HG03565 (cell line): ENCODE results near the gene TMC7.

Experiments used
- ATAC-seq: cut with Tn5 transposase; IDR thresholded peaks from one replicate; pipeline ENCODE4 v1.9.1; 2021; ENCODE audit warnings: mild to moderate bottlenecking, moderate library complexity; ENCODE audit not compliant: unreplicated experiment

Gene TMC7

DNA sequence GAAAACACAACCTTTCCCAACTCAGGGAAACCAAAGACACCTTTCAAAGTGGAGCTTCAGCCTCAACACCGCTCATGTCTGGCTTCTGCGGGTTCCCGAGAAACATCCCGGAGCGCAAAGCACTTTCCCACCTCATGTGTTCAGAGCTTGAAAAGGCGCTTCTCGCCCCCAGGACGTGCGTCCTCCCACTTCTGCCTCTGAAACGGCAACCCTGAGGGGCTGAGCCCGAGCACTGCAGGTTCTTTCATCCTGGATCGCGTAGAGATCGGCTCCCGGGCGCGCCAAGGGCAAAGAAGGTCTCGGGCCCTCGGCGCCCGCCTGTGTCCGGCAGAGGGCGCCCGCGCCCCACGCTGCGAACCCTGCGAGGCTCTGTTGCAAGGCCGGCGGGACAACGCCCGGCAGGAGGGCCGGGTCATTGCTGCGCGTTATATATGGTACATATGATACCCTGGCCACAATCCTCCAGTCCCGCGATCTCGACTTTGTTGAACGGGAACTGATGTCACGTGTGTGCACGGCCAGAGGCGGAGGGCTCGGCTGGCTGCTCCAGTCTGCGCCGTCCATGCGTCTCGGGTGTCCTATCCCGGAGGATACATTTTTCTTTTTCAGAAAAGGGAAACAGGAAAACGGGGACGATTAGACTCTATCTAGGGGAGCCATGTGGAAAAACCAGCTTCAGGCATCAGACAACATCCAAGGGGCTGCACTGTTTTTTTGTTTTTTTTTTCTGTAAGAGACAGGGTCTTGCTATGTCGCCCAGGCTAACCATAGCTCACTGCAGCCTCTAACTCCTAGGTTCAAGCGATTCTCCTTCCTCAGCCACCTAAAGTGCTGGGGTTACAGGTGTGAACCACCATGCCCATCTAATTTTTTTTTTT lies 102.8 kb downstream of the TMC7 start:
- ATAC-seq: peak; percentile 85

DNA sequence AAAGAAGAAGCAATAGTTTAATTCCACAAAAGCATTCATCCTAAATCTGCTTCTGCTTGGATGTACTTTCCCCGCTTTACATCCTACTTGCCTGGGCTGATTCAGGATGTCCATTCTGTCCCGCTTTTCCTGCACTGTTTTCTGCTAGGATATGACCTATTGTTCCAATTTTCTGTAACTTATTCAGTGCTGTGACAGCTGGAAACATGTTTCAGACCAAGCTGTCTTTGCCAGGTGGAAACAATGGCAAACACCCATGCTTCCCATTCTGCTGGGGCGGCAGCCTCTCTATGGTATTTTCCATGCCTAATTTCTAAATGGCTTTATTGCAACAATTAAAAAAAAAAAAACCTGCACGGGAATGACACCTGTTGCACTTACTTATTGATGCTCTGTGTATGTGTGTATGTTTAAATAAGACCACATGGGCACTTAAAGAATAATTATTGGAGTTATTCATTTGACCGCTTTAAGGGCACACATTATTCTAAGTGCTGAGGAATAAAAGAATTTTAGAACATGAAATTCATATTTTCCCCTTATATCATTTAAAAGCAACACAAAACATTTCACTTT lies 104.7 kb downstream of the TMC7 start:
- ATAC-seq: no peak

DNA sequence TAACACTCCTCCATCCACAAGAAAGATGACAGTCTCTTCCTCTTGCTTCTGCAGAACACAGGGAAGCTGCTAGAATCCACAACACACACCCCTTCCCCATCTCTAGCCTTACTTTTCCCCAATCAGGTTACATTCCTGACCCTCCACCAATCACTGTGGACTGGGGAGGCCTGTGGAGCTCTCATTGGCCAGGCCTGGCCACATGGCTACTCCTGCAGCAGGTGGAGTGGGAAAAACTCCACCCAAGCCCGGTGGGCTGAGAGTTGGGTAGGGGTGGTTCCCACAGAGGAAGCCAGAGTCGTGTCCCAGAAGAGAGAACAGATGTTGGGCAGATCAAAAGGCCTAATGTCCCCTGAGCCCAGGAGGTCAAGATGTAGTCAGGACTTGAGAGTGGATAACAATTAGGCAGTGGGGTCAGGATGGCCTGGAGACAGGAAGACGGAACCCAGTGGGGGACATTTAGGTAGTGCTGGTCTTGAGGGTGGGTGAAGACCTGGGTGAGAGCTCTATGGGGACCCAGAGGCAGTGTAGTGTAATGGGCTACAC lies 105.7 kb downstream of the TMC7 start:
- no peak for ATAC-seq

DNA sequence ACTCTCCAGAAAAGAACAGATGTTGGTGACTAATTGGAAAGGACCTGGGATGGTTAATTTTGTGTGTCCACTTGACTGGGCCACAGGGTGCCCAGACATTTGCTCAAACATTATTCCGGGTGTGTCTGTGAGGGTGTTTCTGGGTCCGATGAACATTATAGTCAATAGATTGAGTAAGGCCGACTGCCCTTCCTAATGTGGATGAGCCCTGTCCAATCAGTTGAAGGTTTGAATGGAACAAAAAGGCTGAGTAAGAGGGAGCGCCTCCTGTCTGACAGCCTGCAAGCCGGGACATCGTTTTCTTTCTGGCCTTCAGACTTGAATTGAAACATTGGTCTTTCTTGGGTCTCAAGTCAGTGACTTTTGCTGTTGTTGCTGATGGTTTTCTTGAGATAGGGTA lies 107.2 kb downstream of the TMC7 start:
- ATAC-seq: no peak

DNA sequence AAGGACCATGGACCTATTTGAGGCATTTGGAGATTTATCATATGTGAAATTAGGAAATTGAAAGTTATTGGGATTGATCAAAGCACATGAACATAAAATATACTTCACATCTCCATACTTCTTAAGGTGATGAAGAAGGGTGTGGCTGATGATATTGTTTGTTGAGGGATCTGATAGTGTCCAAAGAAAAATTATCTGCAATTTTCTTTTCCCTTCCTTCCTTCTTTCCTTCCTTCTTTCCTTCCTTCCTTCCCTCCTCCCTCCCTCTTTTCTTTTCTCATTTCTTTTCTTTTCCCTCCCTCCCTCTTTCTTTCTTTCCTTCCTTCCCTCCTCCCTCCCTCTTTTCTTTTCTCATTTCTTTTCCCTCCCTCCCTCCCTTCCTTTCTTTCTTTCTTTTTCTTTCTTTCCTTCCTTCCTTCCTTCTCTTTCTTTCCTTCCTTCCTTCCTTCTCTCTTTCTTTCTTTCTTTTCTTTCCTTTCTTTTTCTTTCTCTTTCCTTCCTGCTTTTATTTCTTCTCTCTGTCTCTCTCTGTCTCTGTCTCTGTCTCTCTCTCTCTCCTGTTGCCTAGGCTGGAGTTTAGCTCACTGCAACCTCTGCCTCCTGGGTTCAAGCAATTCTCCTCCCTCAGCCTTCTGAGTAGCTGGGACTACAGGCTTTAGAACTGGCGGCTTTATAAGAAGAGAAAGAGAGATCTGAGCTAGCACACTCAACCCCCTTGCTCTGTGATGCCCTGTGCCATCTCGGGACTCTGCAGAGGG lies 109.1 kb downstream of the TMC7 start:
- no peak for ATAC-seq

DNA sequence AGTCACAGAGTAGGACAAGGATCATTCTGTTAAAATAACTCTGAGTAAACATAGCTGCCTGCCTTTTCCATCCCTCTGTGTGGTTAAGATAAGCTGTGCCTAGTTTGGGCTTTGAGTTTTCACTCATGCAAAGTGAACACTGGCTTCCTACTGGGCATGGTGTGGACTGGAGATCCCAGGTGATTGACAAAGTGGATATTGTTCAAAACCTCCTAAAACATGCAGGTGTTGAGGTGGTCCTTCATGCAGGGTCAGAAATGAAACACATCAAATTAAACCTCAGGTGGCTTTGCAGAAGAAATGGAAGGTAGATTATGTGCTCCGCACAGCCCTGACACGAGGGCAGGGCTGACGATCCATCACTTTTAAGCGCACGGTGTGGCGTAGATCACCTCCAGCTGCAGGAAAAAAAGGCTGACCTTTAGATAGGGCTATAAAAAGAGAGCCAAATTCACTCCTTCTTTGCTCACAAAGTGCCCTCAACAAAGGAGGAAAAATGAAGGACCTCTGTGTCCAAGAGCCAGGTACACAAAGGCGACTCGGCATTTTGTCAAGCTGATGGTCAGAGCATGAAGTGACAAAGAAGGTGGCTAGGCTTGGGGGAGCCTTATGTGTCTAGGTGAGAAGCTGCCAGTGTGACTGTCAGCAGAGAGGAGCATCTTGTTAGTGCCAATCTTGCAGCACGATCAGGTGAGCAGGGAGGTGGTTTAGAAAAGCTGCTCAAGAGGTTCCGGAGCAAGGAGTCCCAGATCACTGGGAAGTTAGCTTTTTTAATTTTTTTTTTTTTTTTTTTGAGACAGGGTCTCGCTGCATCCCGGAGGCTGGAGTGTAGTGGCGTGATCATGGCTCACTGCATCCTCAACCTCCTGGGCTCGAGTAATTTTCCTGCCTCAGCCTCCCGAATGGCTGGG lies 110.2 kb downstream of the TMC7 start:
- ATAC-seq: no peak

DNA sequence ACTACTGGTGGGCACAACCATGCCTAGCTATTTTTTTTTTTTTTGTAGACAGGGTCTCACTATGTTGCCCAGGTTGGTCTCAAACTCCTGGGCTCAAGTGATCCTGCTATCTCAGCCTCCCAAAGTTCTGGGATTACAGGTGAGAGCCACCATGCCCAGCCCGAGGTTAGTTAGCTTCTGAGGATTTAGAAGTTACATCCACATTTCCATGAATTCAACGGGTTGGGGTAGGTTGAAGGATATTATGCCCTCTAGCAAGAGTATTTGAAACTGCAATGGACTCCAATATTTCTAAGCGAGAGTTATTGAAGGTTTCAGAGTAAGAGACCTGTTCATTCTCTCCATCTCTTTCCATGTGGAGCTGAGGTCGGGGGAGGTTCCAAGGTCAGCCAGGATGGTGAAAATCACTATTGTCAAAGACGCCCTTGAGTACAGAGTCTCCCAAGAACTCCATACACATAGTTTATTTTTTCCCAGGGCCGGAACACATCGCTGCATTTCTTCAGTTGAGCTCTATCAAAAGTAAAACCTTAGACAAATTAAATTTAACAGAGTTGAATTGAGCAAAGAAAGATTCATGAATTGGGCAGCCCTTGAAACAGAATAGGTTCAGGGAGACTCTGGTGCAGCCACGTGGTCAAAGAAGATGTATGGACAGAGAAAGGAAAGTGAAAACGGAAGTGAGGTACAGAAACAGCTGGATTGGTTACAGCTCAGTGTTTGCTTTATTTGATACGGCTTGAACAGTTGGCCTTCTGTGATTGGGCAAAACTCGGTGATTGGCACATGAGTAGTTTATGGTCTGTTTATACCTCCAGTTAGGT lies 111.0 kb downstream of the TMC7 start:
- ATAC-seq: no peak

DNA sequence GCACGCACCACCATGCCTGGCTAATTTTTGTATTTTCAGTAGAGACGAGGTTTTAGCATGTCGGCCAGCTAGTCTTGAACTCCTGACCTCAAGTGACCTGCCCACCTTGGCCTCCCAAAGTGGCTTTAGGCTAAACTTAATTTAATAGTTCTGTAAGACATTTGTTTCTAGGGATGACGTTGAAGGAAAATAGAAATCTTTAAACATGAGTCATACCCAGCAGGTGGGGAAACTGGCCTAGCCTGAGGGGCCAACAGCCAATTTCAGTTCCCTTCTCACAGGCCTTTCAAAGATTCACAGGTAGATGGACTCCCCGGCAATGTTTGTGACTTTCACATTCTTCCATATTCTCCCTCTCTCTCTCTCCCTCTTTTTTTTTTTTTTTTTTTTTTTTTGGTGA lies 111.9 kb downstream of the TMC7 start:
- ATAC-seq: no peak

DNA sequence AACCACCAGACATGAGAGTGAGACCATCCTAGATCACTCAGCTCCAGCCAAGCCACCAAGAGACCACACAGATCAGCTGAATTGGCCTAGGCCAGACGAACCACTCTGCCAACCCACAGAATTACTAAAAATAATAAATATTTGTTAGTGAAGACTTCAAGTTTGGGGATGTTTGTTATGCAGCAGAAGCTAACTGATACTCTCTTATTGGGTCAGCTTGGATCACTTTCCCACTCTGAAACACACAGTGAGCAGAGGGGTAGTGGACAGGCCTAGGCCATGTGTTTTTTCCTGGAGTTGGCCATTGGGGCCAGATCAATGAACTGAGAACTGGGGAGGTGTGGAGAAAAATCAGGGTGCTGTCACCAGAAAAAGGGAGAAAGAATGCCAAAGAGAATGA lies 114.4 kb downstream of the TMC7 start:
- ATAC-seq: no peak

DNA sequence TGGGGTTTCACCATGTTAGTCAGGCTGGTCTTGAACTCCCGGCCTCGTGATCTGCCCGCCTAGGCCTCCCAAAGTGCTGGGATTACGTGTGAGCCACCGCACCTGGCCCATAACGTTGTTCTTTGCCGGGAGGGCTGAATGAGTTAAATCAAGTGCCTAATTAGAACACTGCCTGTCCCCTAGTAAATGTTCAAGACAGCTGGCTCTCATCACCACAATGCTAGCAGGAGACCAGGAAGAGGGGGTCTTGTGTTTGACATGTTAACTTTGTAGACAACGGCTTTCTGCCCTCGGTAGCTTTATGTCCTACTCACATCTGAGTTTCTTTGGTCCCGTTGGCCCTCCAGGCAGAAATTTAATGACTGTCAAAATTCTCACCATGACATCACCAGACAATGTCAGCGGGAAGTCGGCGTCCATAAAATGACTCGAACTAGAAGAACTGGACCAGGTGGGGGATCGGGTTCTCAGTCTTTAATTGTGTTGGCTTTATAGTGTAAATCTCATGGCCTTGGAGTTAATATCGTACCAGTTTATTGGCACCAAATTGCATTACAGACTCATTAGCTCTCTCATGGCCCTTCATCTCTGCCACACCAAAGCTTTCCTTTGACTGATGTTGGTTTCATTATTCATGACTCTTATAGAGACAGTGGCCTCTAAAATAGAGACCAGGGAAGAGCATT lies 118.6 kb downstream of the TMC7 start:
- ATAC-seq: no peak

DNA sequence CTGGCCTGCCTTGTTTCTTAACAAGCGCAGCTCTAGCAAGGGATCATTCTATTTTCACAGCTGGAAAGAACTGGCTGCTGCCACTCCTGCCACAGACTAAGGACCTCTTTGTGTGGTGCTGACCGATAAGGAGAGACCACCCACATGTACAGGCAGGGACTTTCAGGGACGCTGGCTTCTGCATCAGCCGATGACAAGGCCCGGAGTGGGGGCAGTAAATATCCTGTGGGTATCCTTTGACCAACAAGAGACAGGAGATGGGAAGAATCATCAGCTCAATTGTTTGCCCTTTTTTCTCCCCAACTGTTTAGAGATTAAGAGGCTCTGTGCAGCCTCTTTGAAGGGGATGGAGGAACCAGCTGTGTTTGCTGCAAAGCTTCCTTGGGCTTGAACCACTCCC lies 120.9 kb downstream of the TMC7 start:
- no peak for ATAC-seq

DNA sequence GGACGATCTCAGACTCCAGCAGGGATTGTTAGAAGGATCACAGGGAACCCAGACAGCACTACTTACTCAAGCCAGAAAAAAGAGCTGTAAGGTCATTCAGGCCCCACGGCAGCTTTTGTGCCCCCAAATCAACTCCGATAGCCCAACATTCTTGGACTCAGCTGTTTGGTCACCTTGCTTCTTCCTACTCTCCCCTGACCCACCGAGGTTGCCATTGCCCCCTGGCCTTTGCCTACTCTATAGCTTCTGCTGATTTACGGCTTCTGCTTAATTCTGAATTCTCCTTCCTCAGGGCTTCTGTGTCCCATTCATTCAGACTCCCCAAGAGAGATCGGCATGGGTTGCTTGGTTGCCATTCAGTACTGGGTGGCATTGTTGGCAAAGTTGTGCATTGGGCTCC lies 121.4 kb downstream of the TMC7 start:
- no peak for ATAC-seq

DNA sequence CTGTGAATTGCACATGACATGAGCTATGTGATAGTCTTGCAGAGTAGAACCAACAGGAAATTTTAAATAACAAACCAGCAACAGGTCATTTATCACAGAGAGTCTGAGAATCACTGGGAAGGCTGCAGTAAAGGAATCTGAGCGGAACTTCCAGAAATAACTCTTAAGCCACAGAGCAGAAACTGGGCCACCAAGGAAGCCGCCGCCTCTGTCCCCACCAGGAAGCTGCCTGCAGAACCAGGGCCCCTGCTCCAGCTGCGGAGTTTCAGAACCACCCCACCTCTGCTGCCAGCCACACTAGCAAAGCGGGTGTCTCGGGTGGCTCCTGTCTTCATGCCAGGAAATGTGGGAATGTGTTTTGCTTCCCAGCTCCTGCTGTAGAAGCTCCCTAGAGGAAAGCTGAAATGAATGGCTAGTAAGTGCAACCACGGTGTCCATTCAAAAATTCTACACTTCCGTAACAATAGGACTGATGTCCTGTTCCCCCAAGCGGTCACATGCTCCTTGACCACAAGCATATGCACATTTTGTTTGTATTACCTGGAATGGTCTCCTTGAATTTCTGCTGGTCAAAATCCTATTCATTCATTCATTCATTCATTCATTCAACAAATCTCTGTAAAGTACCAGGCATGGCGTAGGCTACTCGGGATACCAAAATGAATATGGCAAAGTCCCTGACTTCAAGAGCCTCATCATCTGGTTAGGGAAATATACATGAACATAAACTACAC lies 122.3 kb downstream of the TMC7 start:
- ATAC-seq: no peak

DNA sequence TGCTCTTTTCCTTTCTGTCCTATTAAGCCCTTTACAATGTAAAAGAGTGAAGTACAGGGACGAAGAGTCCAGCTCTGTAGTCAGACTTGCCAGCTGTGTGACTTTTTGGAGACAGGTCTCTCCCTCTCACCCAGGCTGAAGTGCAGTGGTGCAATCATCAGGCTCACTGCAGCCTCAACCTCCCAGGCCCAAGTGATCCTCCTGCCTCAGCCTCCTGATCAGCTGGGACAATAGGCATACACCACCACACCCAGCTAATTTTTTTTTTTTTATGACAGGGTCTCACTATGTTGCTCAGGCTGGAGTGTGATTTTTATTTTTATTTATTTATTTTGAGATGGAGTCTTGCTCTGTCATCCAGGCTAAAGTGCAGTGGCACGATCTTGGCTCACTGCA lies 122.9 kb downstream of the TMC7 start:
- ATAC-seq: no peak

DNA sequence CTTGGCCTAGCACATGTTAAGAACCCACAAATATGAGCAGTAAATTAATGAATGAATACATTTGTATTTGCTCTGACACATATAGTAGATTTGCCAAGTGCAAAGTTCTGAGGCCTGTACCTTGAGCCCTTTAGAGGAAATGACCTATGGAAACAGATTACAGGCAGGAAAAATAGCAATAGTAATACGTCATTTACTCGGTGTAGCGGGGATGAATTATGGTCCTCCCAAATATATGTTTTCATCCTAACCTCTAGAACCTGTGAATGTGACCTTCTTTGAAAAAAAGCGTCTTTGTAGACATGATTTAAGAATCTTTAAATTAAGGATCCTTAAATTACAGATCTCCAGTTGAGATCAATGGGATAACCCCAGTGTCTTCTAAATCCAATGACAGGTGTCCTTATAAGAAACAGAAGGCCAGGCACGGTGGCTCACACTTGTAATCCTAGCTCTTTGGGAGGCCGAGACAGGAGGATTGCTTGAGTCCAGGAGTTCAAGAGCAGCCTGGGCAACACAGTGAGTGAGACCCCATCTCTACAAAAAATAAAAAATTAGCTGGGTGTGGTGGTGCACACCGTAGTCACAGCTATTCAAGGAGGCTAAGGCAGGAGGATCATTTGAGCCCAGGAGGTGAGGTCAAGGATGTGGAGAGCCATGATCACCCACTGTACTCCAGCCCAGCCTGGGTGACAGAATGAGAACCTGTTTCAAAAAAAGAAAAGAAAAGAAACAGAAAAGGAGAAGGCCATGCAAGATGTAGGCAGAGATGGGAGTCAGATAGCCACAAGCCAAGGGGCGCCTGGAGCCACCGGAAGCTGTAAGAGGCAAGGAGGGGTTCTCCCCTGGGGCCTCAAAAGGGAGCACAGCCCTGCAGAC lies 124.9 kb downstream of the TMC7 start:
- no peak for ATAC-seq

DNA sequence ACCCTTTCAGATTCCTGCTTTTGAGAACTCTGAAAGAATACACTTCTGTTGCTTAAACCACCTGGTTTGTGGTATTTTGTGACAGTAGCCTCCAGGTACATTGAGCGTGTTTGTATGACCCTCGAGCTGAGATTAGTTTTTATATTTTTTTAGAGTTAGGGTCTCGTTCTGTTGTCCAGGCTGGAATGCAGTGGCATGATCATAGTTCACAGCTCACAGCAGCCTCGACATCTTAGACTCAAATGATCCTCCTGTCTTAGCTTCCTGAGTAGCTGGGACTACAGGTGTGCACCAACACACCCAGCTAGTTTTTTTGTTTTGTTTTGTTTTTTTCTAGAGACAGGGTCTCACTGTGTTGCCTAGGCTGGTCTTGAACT lies 125.5 kb downstream of the TMC7 start:
- ATAC-seq: no peak

DNA sequence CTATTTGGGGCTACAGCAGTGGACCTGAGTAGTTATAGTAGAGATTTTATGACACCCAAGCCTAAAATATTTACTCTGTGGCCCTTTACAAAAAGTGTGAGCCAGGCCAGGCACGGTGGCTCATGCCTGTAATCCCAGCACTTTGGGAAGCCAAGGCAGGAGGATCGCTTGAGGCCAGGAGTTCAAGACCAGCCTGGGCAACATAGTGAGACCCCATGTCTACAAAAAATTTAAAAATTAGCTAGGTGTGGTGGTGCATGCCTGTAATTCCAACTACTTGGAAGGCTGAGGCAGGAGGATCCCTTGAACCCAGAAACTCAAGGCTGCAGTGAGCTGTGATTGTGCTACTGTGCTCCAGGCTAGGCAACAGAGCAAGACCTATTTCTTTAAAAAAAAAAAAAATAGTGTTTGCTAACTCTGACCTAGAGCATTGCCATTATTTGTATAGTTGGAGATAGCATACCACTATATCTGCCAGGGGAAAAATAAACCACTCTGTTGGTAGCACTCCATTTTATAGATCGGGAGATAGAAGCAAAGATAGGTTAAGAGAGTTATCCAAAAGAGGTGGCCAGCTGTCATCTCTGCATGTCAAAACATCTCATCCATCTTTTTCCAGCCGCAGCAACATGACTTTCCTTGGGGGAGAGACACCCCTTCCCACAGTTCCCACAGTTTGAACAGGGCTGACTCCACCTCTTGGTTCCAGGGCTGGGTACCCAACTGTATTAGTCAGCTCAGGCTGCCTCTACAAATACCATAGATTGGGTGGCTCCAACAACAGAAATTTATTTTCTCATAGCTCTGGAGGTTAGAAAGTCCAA lies 127.0 kb downstream of the TMC7 start:
- no peak for ATAC-seq
